K562 (cell line): ENCODE results near the gene KIF26A.

Source experiments
- BRF1 ChIP-seq: IDR thresholded peaks from 3 replicates; pipeline ENCODE4 v1.6.1; 2011; ENCODE audit warnings: borderline replicate concordance, mild to moderate bottlenecking; ENCODE audit not compliant: insufficient read length; ENCODE audit errors: extremely low read depth
- CEBPB ChIP-seq: fragments of 450-650 bp; IDR thresholded peaks from 2 replicates; pipeline ENCODE4 v1.6.1; 2016; ENCODE audit warnings: missing genetic modification characterization, missing compliant biosample characterization
- CTCF ChIP-seq, 3 experiments: IDR thresholded peaks in 2 of 3; conservative IDR thresholded peaks in 1 of 3; 2 replicates each; pipeline ENCODE4 v1.5.1; 2011 to 2012; ENCODE audit warnings: low read length in 3 of 3, mild to moderate bottlenecking in 3 of 3, control low read depth in 2 of 3, improper control_type of control experiment in 1 of 3, inconsistent platforms in 1 of 3, low read depth in 1 of 3, mixed read lengths in 1 of 3, moderate library complexity in 1 of 3; ENCODE audit not compliant: insufficient read depth in 2 of 3
- ETS1 ChIP-seq: conservative IDR thresholded peaks from 2 replicates; pipeline ENCODE4 v1.6.1; 2011; ENCODE audit warnings: low read depth, mild to moderate bottlenecking, low read length; ENCODE audit not compliant: control insufficient read depth
- GABPA ChIP-seq: fragments of 200-800 bp; sonication (Bioruptor generic); conservative IDR thresholded peaks from 2 replicates; pipeline ENCODE4 v1.6.1; 2016; ENCODE audit warnings: low read depth, missing genetic modification characterization, missing compliant biosample characterization
- ILK ChIP-seq: fragments of 450-650 bp; IDR thresholded peaks from 2 replicates; pipeline ENCODE4 v1.6.1; 2016; ENCODE audit warnings: missing genetic modification characterization, low read depth, mild to moderate bottlenecking, missing compliant biosample characterization, moderate library complexity, borderline replicate concordance
- KDM1A ChIP-seq, 2 experiments: fragments of 450-650 bp; IDR thresholded peaks; 2 replicates each; pipeline ENCODE4 v1.6.1; 2016; ENCODE audit warnings: mild to moderate bottlenecking in 2 of 2
- MBD2 ChIP-seq: sonication (generic); IDR thresholded peaks from 2 replicates; pipeline ENCODE4 v1.6.1; 2016; ENCODE audit warnings: low read depth, borderline replicate concordance
- NFYB ChIP-seq: IDR thresholded peaks from 2 replicates; pipeline ENCODE4 v1.6.1; 2011; ENCODE audit warnings: mild to moderate bottlenecking, moderate library complexity; ENCODE audit not compliant: insufficient read length; ENCODE audit errors: extremely low read depth
- SAP30 ChIP-seq: fragments of 200-600 bp; sonication (generic); IDR thresholded peaks from 2 replicates; pipeline ENCODE4 v1.6.1; 2012; ENCODE audit warnings: borderline replicate concordance, low read depth, mild to moderate bottlenecking, moderate library complexity, low read length, control low read depth, inconsistent platforms; ENCODE audit not compliant: insufficient read depth, poor library complexity, severe bottlenecking

- no peak for TF ChIP-seq GABPA (tag)
- no peak for TF ChIP-seq ETS1
- no peak for TF ChIP-seq ILK (tag)
- no peak for TF ChIP-seq NFYB
- TF ChIP-seq SAP30 = no peak
- TF ChIP-seq CTCF (IDR thresholded peaks at IDR 0.05 in 2 of 3, conservative IDR thresholded peaks at IDR 0.05 in 1 of 3; ENCODE audit: insufficient read depth in 2 of 3, low read depth in 1 of 3, low read length in 3 of 3) = no peak
- no peak for TF ChIP-seq BRF1
- TF ChIP-seq CEBPB = no peak
- TF ChIP-seq KDM1A (IDR thresholded peaks at IDR 0.05) = no peak
- no peak for TF ChIP-seq MBD2
Measured at GRCh38 chr14:104219731-104220214, 81.4 kb downstream of the KIF26A start.
